Measurements from ENCODE around the gene PRDM16. TPM values are rescaled to one million over a fixed set of nuclear protein-coding genes. Genes with fewer than 3 reads are reported as not detected.

Gene PRDM16
- total RNA-seq, 2 experiments from 2014 or later: 0.05 to 0.20 TPM

- Mint-ChIP-seq H3K9me3 (no peaks in the 10 kb centered on the region), H3K36me3 (ENCODE audit: low read depth) (no peaks in the 10 kb centered on the region), H3K4me1 (ENCODE audit: low read depth) (peaks cover 2% of the 10 kb centered on the region), H3K4me3 (no peak overlapping the region), H3K27ac (no peak overlapping the region), H3K27me3 (ENCODE audit: low read depth) (no peaks in the 10 kb centered on the region)
- DNase-seq: no peak
- CTCF ChIA-PET: interaction anchor here (2.1 kb wide), 1 partner anchor 28 kb away, joined by 11 read pairs; no protein-coding TSS in a partner anchor
- intact Hi-C loops (cut with micrococcal nuclease): no loop called here
Measured at GRCh38 chr1:3481046-3481445, 412.0 kb downstream of the PRDM16 start.

GRCh38 chr1:3481836-3482375 is 412.9 kb downstream of the PRDM16 start:
- CTCF ChIA-PET: interaction anchor here (2.1 kb wide), 1 partner anchor 29 kb away, joined by 11 read pairs; no protein-coding TSS in a partner anchor
- Mint-ChIP-seq H3K27ac (no peak overlapping the region), H3K9me3 (no peaks in the 10 kb centered on the region), H3K36me3 (ENCODE audit: low read depth) (no peaks in the 10 kb centered on the region), H3K4me3 (no peak overlapping the region), H3K4me1 (ENCODE audit: low read depth) (peaks cover 2% of the 10 kb centered on the region), H3K27me3 (ENCODE audit: low read depth) (no peaks in the 10 kb centered on the region)
- DNase-seq: no peak
- intact Hi-C loops (cut with micrococcal nuclease): no loop called here

- Mint-ChIP-seq H3K9me3 (peaks cover 3% of the 10 kb centered on the region), H3K4me3 (no peak overlapping the region), H3K36me3 (ENCODE audit: low read depth) (no peaks in the 10 kb centered on the region), H3K27me3 (ENCODE audit: low read depth) (no peaks in the 10 kb centered on the region), H3K27ac (no peak overlapping the region), H3K4me1 (ENCODE audit: low read depth) (peaks cover 2% of the 10 kb centered on the region)
- no peak for DNase-seq
- CTCF ChIA-PET: interaction anchor here (2.1 kb wide), 1 partner anchor 29 kb away, joined by 11 read pairs; no protein-coding TSS in a partner anchor
- intact Hi-C loops (cut with micrococcal nuclease): no loop called here
Measured at GRCh38 chr1:3482378-3482849, 413.4 kb downstream of the PRDM16 start.

- CTCF ChIA-PET: no interaction called here
- intact Hi-C loops (cut with micrococcal nuclease): no loop called here
- Mint-ChIP-seq H3K4me3 (no peak overlapping the region), H3K27me3 (ENCODE audit: low read depth) (no peaks in the 10 kb centered on the region), H3K36me3 (ENCODE audit: low read depth) (no peaks in the 10 kb centered on the region), H3K4me1 (ENCODE audit: low read depth) (peaks cover 2% of the 10 kb centered on the region), H3K9me3 (peaks cover 10% of the 10 kb centered on the region), H3K27ac (no peak overlapping the region)
- no peak for DNase-seq
Measured at GRCh38 chr1:3483380-3483779, 414.4 kb downstream of the PRDM16 start.

- peak; percentile 50 for DNase-seq
- Mint-ChIP-seq H3K4me3 (no peak overlapping the region), H3K4me1 (ENCODE audit: low read depth) (peaks cover 2% of the 10 kb centered on the region), H3K27ac (no peak overlapping the region), H3K27me3 (ENCODE audit: low read depth) (no peaks in the 10 kb centered on the region), H3K9me3 (peaks cover 16% of the 10 kb centered on the region), H3K36me3 (ENCODE audit: low read depth) (no peaks in the 10 kb centered on the region)
- intact Hi-C loops (cut with micrococcal nuclease): loop anchor here (1.0 kb wide), 1 partner anchor 31 kb away; no protein-coding TSS in a partner anchor
- CTCF ChIA-PET: interaction anchor here (0.6 to 4.0 kb wide), 3 partner anchors 8 to 125 kb away, joined by 3 to 27 read pairs (median 3); no protein-coding TSS in a partner anchor
Measured at GRCh38 chr1:3483801-3484444, 414.9 kb downstream of the PRDM16 start.

- no peaks in the 10 kb centered on the region for H3K27me3 Mint-ChIP-seq (ENCODE audit: low read depth)
- no peak for DNase-seq
- H3K36me3 Mint-ChIP-seq (ENCODE audit: low read depth): no peaks in the 10 kb centered on the region
- no peak overlapping the region for H3K27ac Mint-ChIP-seq
- H3K9me3 Mint-ChIP-seq: peaks cover 18% of the 10 kb centered on the region
- peaks cover 2% of the 10 kb centered on the region for H3K4me1 Mint-ChIP-seq (ENCODE audit: low read depth)
- intact Hi-C loops (cut with micrococcal nuclease): no loop called here
- CTCF ChIA-PET: interaction anchor here (0.7 to 4.0 kb wide), 3 partner anchors 7 to 126 kb away, joined by 3 to 27 read pairs (median 3); no protein-coding TSS in a partner anchor
- no peak overlapping the region for H3K4me3 Mint-ChIP-seq
Measured at GRCh38 chr1:3485016-3485415, 416.0 kb downstream of the PRDM16 start.

Small RNA genes lying within 50 kb of the gene (microRNA-seq; reads per million reads assigned to microRNA genes)
- gene MIR4251 (ENCODE audit: borderline microRNAs expressed, borderline replicate concordance): not detected

Other genes starting within 250 kb of the PRDM16 start
- not detected for gene ACTRT2, start 47.7 kb upstream of the PRDM16 start, total RNA-seq

Data from activated naive CD4-positive, alpha-beta T cell treated with anti-CD3 and anti-CD28 coated beads for 36 hours (primary cell).